GM19438 (cell line): ENCODE results near the gene TCF20.

Experiments used
- ATAC-seq: cut with Tn5 transposase; IDR thresholded peaks from one replicate; pipeline ENCODE4 v1.9.1; 2021; ENCODE audit warnings: low read depth; ENCODE audit not compliant: unreplicated experiment

Gene TCF20

DNA sequence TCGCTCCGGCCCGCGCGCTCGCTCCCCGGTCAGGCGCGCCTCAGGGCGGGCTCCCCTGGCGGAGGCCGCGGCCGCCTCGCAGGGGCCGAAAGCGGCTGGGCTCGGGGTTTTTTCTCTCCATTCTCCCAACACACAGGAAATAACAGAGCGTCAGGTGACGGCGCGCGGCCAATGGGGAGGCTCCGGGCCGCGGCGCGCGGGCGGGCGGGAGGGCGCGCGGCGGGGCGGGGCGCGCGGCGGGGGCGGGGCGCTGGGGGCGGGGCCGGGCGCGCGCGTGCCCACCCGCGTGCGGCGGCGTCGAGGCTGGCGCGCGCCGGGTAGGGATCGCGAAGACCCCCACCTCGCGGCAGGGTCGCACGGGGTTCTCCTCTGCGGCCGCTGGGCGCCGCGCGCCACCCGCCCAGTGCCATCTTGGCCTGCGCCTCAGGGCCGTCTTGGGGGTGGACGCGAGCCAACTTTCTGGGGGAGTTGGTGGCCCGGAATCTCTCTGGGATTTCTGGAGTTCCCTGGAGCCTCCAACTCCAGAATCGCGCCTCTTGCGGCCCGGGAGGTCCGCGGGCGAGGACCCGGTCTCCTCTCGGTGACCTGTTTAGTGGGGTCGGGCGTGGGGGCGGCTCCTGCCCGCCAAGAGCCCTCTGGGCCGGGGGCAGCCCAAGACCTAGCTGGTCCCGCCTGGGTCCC is at the start of gene TCF20:
TCF20 (minus strand) TSS at position 144 of the 681 bp plus-strand sequence. CDS start 55,348 bp downstream, outside the sequence.
- ATAC-seq: peak; percentile 42

DNA sequence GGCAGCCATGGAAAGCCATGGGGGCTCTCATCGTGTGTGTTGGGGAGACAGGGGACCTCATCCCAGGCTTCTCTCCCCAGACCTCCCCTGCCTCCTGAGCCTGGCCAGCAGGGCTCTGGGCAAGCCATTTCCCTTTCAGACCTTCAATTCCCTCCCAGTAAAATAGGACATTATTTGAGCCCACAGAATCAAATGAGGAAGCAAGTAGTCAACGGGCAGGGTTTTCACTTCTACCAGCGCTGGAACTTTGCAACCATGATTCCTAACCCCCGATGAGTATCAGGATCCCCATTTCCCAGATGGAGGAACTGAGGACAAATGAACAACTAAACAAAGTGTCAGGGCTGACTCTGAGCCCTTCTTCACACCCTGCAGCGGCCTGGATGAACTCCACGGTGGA is 48.9 kb upstream of the TCF20 start:
- ATAC-seq: no peak

DNA sequence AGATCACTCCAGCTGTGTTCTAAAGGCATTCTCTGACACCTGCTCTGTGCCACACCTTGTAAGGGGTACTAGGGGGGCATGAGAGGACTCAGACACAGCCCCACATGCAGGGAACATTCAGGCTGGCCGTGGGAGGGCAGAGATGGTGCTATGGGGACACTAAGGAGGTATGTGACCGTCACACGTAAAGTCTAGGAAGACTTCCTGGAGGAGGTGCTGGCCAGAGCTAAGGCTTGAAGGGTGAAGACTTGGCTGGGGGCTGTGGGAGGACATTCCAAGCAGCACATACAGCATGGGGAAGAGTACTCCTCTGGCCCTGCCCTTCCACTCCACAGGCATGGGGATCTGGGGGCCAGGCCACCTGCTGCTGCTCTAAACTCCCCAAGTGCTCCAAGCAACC is 48.5 kb upstream of the TCF20 start:
- ATAC-seq: no peak

DNA sequence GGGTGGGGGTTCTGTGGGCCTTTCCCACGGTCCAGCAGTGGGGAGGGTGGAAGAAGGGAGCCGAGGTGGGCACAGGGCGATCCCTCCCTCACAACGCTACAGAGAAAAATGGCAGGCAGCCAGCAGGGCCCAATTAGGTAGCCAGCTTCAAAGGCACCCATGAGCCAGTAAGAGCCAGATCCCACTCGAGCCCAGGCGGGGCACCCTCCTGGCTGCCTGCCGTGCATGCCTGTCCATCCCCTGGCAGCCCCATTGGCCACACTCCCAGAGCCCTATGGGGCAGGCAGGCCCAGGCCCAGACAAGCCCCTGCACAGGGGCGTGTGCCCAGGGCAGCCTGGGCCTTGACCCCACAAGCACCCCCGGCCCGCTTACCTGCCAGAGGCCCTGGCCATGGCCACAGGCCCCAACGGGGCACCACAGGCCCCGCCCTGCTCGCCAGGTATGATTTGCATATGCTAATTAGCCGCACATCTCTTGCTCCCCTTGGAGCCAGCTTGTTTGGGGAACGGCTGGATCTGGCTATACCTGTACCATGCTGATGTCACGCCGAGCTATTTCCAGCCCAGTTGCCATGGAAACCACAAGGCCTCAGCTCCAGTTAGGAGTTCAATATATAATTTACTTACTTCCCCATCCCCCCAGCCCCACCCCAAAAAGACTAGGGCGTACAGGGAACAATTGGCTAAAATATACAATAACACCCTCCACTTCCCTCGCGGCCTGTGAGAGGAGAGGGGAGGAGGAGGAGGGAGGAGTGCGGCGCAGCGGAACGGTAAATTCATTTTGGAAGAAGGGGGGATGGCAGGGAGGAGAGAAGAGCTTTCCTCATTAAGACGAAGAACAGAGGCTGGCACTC is 47.5 kb upstream of the TCF20 start:
- ATAC-seq: no peak

DNA sequence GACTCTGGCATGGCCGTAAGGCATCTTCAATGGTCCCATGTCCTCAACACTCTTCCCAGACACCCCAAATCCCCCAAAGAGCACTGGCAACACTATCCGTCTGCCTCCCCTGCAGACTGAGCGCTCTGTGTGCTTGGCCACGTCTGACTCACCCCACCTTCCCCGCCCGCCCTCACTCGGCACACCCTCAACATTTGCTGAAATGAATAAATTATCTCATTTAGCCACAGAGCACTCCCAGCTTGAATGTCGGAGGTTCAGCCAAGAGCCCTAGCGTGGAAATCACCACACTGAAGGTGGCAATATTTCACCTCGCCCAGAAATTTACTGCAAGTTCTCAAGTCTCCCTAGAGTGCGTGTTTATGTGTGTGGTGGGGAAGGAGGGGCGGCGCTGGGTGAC is 46.6 kb upstream of the TCF20 start:
- no peak for ATAC-seq

DNA sequence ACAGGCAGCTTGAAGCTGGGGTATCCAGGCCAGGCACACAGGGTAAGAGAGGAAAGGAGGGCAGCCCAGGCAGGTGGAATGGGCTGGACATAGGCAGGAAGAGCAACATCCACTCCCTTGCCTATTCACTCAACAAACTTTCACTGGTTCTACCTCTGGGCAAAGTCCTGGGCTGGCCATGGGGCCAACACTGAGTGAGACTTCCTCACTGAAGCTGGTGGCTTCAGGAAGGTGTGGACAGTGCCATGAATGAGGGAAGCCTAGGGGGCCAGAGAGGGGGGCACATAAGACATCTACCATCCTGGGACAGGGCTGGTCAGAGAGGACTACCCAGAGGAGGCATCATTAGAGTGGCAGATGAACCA is 44.9 kb upstream of the TCF20 start:
- ATAC-seq: no peak

DNA sequence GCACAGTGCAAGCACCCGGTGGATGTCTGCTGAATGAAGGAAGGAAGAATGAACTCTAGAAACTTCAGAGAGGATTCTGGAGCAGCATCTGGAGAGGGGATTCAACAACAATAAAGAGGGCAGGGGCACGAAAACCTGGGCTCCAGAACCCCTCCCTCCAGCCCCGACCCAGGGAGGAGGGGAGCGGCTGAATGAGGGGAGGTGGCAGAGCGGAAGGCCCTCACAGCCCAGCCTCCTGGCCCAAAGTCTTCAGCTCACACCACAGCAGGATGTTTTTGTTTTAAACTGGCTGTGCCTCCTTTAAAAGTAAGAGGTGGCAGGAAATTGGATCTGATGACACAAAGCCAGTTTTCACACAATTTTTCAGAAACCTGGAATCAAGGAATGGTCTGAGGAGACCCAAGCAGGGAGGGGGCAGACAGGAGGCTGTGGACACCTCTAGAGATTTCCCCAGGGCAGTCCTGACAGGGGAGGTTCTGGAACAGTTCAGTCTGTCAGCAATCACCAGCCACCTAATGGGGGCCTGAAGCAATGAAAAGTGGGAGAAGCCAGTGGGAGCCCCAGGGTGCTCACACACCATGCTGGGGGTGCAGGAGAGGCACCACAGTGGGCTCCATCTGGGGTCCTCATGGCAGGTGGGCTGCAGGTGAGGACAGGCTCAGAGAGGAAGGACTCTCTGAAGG is 44.4 kb upstream of the TCF20 start:
- ATAC-seq: no peak

DNA sequence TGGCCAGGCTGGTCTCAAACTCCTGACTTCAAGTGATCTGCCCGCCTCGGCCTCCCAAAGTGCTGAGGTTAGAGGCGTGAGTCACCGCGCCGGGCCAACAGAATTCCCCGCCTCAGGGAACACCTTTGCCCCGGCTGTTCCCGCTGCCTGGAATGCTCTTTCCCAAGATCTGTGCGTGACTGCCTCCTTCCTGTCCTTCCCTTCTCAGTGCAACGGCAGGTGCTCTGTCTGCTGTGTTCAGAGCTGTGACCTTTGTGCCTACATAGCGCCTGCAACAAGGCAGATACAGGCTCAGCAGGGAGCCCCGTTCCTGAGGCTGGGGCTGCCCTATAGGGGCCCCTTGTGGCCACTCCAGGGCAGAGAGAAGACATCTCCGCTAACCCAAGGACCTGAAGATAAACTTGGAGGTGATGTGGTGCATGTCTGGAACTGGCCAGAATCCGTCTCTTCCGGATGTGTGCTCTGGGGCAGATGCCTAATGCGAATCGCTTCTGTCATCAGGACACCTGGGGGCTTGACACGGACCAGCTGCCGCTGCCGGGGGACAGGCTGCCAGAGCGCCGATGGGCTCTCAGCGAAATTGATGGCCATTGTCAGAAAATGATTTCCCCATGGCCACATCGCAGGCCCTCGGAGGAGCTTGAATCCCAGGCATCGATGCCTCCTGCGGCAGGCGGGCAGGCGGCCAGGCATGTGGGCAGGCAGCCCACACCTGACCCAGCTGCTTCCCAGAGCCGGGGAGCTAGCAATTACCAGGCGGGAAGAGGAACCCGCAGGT is 43.5 kb upstream of the TCF20 start:
- ATAC-seq: no peak

DNA sequence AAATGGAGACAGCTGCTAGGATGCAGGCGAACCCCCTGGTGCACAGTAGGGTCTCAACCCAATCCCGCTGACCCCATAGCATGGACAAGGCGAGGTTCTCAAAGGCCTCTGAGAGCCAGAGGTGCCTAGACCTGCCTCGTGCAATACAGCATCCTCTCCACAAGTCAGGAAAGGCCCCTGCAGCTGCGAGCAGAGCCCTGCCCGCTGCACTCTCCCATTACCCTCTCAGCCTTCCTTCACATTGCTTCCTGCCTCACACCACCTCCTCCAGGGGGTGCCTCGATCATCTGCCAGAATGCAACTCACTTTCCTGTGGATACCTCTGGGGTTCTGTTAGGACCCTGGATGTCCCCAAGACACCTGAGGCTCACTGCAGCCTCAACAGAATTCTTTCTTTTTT is 42.8 kb upstream of the TCF20 start:
- no peak for ATAC-seq

DNA sequence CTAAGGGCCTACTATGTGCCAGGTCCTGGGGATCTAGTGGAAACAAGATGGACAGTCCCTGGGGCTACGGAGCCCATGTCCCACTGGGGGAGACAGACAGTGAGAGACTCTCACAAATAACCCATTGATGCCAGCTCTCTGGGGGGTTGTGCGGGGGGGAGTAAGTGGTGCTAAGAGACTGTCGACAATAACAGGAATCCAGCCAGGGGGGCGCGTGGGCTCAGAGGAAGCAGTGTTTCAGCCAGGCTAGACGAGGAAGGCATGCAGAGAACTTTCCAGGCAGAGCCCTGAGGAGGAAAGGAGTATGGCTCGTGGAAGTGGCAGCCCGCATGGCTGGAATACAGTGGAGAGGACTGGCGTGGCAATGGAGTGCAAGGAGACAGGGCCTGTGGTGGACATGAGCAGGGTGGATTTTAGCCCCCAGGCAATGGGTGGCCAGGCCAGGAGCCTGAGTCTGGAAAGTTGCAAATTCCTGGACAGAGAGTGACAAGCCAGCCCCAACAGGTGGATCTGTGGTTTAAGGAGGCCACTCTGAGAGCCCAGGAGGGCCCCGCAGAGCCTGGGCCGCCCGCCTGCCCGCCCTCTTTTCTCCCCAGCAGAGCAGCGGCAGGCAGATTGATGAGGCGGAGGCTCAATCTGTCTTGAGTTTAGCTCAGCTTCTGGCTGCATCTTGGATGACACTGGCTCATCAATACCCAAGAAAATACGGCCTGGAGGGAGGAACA is 40.0 kb upstream of the TCF20 start:
- ATAC-seq: no peak

DNA sequence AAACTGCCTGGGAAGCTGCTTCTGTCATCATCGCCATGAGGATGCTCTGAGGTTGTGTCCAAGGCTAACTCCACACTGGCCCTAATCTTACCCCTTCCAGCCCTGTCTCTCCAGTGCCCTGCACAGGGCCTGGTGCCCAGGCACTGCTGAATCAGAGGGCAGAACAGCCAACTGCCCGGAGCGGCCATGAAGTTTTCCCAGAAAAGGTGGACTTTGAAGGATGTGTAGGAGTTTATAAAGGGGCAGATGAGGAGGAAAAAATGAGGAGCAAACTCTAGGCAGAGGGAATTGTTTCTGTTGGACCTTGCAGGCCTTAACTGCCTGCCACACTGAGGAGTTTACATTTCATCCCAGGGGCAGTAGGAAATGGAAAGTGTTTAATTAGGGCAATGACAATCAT is 39.4 kb upstream of the TCF20 start:
- ATAC-seq: no peak

DNA sequence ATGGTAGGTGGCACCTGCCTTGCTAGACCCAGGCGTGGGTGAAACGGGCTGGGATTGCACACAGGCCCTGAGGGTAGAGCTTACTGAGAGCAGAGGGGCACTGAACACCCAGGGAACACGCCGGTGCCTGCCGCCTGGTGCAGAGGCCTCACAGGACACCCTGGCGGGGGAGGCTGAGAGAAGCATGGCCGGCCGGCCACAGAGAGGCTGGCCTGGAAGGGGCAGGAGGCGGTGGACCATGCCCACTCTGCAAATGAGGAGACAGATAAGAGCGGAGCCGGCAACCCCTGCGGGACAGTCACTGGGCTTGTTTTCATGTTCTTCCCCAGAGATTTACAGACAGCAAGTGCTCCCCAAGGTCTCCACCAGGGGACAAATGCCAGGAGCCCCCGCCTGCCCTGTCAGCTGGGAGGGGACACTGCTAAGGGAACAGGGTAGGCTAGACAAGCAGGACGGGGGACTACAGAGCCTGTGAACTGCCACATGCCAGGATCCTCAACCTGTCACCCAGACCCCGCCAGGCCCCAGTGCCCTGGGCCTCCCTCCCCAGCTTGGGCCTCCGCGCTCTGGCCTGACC is 38.5 kb upstream of the TCF20 start:
- no peak for ATAC-seq

DNA sequence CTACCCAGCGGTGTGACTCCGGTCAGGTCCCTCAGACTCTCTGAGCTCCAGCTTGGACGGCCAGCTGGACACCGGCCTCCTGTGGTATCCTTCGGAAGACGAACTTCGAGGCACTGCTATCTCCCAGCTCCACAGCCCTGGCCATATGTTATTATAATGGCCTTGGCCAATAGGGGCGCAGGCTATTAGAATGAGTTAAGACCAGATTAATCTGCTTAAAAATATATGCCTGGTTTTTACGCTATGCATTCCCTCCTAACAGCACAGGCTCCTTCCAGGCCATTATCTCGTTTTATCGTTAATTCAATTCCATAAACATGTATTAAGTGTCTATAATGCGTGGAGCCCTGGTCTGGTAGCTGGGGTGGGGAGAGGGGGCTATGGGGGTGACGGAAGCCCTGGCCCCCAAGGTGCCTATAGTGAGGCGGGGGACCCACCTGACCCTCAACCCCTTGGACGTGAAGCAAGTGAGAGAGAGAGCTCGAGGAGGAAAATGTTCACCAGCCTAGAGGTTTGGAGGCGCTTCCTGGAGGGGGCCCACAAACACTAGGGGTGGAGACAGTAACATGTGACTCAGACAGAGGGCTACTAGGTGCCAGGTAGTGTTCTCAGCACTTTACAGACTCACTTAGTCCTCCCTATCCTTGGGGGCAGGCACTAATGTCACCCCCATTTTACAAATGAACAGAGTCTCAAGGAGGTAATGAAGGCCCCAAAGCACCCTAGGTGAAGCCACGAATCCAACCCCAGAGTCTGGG is 37.5 kb upstream of the TCF20 start:
- no peak for ATAC-seq

DNA sequence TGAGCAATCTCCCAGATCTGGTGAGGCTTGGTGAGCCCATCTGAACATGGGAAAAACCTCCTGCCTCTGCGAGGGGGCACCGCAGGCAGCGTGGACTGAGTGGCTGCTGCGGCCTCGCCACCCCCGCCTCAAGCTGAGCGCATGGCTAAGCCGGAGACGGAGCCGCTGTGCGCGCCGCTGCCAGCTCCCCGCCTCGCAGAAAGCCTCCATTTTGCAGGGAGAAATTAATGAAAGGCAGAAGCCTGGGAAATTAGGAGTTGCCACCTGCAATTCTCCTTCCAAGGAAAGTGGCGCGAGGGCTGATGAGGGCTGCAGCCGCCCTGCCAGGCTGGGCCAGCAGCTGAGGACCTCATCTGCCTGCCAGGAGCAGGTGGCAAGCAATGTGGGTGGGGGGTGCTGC is 35.6 kb upstream of the TCF20 start:
- no peak for ATAC-seq

DNA sequence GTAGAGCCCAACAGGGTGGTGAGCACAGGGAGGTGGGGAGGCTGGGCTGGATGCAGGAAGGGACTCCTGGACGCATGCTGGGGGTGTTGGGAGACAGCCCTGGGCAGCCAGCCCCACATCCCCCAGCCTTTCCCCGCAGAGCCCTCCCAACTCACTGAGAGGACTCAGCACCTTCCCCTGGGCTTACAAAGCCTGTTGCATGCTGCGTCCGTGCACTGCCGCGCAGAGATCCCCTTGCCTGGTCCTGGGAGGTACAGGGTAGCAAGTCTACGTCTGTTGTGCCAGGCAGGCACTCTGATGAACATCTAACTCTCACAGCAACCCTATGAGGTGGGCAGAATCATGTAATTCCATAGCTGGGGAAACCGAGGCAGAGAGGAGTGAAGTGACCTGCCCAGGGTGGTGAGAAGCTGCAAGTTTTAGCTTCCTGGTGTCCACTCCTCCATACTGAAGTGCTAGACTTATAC is 33.9 kb upstream of the TCF20 start:
- no peak for ATAC-seq

DNA sequence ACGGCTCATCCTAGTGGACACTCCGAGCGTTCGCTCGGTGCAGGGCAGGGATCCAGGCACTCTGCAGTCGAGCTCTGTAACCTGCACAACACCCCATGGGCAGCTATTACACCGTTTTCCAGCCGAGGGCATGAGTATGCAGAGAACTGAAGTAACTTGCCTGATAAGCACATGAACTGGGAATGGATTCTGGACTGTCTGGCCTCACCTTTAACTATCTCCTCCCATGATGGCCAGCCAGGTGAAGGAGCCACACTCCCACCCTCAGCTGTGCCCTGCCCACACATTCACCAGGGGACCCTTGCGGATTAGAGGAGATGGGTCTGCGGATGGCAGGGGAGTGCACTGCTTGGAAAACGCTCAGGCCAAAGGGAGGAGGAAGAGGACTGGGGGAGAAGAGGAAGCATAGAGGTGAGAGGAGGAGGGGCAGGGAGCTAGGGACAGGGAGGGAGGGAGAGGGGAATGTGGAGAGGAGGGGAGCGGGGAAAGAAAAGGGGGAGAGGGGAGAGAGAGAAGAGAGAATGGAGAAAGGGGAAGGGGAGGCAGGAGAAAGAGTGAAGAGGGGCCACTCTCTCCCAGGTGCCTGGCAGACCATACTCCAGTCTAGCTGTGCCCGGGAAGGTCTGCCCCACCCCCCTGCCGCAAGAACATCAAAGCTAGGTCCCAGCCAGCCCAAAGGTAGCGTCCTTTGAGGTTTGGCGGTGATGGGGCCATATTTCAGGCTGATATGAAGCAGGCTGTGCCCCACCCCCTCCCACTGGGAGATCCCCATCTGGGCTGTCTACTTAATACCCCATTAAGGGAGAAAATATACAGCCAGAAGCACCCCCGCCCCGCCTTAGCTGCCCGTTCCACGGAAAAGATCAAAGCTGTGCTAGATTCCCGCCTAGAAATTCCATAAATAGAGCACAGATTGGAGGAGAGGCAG is 33.2 kb upstream of the TCF20 start:
- ATAC-seq: no peak

DNA sequence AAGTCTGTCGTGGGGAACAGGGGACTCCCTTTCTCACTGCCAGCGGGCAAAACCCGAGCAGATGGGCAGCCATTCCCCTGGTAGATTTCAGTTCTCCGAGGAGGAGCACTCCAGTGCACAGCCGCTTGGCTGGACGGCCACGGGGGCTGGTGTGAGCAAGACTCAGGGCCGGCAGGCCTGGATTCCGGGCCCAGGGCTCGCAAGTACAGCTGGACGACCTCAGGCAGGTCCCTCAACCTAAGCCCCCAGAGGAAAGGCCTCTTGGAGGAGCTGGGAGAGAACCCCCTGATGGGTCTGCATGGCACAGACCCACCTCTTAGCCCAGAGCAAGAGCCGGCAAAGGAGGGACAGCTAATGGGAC is 31.3 kb upstream of the TCF20 start:
- no peak for ATAC-seq
